Measurements from ENCODE around the gene GPATCH1. TPM values are rescaled to one million over a fixed set of nuclear protein-coding genes. Genes with fewer than 3 reads are reported as not detected.
A peak's percentile ranks its signal among the peaks of the same experiment; 100 is the strongest.

The GPATCH1 gene
- total and polyA plus RNA-seq, 10 of the 15 experiments (the other 5 are each of a cell fraction or from before 2014, with no cell fraction given), result 4.5 to 9.6 (median 7.2) TPM

DNA sequence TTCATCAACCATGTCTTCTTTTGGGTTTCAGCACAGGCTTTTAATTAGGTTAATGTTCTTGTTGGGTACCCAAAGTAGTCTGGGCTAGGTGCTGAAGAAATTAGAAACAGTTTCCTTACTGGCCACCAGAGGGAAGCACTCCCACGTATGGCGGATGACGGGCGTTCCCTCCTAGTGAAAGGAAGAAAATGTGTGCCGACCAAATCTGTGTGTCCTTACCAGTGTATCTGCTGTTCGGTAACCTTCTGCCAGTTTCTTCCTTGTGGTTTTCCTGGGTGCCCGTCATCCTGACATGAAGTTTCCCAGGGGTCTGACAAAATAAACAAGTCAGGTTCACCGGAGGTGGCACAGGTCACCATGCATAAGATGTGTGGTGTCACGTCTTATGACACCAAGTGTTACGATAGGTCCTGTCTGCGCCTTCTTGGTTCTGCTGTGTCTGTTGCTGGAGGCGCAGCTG is 45.0 kb downstream of the GPATCH1 start (continued):
- TF ChIP-seq, protein P1, sequence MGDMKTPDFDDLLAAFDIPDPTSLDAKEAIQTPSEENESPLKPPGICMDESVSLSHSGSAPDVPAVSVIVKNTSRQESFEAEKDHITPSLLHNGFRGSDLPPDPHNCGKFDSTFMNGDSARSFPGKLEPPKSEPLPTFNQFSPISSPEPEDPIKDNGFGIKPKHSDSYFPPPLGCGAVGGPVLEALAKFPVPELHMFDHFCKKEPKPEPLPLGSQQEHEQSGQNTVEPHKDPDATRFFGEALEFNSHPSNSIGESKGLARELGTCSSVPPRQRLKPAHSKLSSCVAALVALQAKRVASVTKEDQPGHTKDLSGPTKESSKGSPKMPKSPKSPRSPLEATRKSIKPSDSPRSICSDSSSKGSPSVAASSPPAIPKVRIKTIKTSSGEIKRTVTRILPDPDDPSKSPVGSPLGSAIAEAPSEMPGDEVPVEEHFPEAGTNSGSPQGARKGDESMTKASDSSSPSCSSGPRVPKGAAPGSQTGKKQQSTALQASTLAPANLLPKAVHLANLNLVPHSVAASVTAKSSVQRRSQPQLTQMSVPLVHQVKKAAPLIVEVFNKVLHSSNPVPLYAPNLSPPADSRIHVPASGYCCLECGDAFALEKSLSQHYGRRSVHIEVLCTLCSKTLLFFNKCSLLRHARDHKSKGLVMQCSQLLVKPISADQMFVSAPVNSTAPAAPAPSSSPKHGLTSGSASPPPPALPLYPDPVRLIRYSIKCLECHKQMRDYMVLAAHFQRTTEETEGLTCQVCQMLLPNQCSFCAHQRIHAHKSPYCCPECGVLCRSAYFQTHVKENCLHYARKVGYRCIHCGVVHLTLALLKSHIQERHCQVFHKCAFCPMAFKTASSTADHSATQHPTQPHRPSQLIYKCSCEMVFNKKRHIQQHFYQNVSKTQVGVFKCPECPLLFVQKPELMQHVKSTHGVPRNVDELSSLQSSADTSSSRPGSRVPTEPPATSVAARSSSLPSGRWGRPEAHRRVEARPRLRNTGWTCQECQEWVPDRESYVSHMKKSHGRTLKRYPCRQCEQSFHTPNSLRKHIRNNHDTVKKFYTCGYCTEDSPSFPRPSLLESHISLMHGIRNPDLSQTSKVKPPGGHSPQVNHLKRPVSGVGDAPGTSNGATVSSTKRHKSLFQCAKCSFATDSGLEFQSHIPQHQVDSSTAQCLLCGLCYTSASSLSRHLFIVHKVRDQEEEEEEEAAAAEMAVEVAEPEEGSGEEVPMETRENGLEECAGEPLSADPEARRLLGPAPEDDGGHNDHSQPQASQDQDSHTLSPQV (IDR thresholded peaks at IDR 0.05), result no peak
- TF ChIP-seq, protein P2, sequence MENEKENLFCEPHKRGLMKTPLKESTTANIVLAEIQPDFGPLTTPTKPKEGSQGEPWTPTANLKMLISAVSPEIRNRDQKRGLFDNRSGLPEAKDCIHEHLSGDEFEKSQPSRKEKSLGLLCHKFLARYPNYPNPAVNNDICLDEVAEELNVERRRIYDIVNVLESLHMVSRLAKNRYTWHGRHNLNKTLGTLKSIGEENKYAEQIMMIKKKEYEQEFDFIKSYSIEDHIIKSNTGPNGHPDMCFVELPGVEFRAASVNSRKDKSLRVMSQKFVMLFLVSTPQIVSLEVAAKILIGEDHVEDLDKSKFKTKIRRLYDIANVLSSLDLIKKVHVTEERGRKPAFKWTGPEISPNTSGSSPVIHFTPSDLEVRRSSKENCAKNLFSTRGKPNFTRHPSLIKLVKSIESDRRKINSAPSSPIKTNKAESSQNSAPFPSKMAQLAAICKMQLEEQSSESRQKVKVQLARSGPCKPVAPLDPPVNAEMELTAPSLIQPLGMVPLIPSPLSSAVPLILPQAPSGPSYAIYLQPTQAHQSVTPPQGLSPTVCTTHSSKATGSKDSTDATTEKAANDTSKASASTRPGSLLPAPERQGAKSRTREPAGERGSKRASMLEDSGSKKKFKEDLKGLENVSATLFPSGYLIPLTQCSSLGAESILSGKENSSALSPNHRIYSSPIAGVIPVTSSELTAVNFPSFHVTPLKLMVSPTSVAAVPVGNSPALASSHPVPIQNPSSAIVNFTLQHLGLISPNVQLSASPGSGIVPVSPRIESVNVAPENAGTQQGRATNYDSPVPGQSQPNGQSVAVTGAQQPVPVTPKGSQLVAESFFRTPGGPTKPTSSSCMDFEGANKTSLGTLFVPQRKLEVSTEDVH (IDR thresholded peaks at IDR 0.05; ENCODE audit: low read depth, partially characterized antibody), result no peak
- TF ChIP-seq, protein P3, sequence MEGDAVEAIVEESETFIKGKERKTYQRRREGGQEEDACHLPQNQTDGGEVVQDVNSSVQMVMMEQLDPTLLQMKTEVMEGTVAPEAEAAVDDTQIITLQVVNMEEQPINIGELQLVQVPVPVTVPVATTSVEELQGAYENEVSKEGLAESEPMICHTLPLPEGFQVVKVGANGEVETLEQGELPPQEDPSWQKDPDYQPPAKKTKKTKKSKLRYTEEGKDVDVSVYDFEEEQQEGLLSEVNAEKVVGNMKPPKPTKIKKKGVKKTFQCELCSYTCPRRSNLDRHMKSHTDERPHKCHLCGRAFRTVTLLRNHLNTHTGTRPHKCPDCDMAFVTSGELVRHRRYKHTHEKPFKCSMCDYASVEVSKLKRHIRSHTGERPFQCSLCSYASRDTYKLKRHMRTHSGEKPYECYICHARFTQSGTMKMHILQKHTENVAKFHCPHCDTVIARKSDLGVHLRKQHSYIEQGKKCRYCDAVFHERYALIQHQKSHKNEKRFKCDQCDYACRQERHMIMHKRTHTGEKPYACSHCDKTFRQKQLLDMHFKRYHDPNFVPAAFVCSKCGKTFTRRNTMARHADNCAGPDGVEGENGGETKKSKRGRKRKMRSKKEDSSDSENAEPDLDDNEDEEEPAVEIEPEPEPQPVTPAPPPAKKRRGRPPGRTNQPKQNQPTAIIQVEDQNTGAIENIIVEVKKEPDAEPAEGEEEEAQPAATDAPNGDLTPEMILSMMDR (IDR thresholded peaks at IDR 0.05 in 2 of 3, conservative IDR thresholded peaks at IDR 0.05 in 1 of 3; ENCODE audit: control insufficient read depth in 2 of 3, extremely low read depth in 1 of 3, insufficient read depth in 1 of 3, low read depth in 3 of 3, low read length in 3 of 3), result peak; percentile 79 to 86 (median 82)
- TF ChIP-seq, protein P4, sequence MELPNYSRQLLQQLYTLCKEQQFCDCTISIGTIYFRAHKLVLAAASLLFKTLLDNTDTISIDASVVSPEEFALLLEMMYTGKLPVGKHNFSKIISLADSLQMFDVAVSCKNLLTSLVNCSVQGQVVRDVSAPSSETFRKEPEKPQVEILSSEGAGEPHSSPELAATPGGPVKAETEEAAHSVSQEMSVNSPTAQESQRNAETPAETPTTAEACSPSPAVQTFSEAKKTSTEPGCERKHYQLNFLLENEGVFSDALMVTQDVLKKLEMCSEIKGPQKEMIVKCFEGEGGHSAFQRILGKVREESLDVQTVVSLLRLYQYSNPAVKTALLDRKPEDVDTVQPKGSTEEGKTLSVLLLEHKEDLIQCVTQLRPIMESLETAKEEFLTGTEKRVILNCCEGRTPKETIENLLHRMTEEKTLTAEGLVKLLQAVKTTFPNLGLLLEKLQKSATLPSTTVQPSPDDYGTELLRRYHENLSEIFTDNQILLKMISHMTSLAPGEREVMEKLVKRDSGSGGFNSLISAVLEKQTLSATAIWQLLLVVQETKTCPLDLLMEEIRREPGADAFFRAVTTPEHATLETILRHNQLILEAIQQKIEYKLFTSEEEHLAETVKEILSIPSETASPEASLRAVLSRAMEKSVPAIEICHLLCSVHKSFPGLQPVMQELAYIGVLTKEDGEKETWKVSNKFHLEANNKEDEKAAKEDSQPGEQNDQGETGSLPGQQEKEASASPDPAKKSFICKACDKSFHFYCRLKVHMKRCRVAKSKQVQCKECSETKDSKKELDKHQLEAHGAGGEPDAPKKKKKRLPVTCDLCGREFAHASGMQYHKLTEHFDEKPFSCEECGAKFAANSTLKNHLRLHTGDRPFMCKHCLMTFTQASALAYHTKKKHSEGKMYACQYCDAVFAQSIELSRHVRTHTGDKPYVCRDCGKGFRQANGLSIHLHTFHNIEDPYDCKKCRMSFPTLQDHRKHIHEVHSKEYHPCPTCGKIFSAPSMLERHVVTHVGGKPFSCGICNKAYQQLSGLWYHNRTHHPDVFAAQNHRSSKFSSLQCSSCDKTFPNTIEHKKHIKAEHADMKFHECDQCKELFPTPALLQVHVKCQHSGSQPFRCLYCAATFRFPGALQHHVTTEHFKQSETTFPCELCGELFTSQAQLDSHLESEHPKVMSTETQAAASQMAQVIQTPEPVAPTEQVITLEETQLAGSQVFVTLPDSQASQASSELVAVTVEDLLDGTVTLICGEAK (IDR thresholded peaks at IDR 0.05; ENCODE audit: borderline replicate concordance), result no peak
- TF ChIP-seq ZBED1 (IDR thresholded peaks at IDR 0.05; ENCODE audit: borderline replicate concordance) (no peak), RAD21 (IDR thresholded peaks at IDR 0.05; ENCODE audit: insufficient read depth, low read depth, low read length) (peak; percentile 74), POLR2AphosphoS2 (IDR thresholded peaks at IDR 0.05; ENCODE audit: low read depth, low read length) (no peak), HCFC1 (IDR thresholded peaks at IDR 0.05; ENCODE audit: low read length) (no peak), CREM (IDR thresholded peaks at IDR 0.05; ENCODE audit: low read depth) (no peak), FOXM1 (IDR thresholded peaks at IDR 0.05; ENCODE audit: low read depth, low read length) (no peak), EGR1 (IDR thresholded peaks at IDR 0.05; ENCODE audit: borderline replicate concordance in 1 of 2, low read depth in 2 of 2, low read length in 2 of 2) (no peak)
- TF ChIP-seq, protein P5, sequence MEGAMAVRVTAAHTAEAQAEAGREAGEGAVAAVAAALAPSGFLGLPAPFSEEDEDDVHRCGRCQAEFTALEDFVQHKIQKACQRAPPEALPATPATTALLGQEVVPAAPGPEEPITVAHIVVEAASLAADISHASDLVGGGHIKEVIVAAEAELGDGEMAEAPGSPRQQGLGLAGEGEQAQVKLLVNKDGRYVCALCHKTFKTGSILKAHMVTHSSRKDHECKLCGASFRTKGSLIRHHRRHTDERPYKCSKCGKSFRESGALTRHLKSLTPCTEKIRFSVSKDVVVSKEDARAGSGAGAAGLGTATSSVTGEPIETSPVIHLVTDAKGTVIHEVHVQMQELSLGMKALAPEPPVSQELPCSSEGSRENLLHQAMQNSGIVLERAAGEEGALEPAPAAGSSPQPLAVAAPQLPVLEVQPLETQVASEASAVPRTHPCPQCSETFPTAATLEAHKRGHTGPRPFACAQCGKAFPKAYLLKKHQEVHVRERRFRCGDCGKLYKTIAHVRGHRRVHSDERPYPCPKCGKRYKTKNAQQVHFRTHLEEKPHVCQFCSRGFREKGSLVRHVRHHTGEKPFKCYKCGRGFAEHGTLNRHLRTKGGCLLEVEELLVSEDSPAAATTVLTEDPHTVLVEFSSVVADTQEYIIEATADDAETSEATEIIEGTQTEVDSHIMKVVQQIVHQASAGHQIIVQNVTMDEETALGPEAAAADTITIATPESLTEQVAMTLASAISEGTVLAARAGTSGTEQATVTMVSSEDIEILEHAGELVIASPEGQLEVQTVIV (IDR thresholded peaks at IDR 0.05; ENCODE audit: borderline replicate concordance, partially characterized antibody), result no peak
